GM13976 (cell line): ENCODE data around the gene COX19.

Experiments
- DNase-seq: peaks from one replicate; pipeline ENCODE4 v3.0.0; 2012; ENCODE audit warnings: low spot score
- in situ Hi-C: fragments of 300-500 bp; cut with MboI; formaldehyde crosslinking; loops from one replicate; pipeline ENCODE4 v1.12.0; 2022; ENCODE audit warnings: low sequenced_read_pairs, mixed read lengths, inconsistent platforms; ENCODE audit not compliant: unreplicated experiment
- TF ChIP-seq, protein P1 (sequence below): IDR thresholded peaks from 2 replicates; pipeline ENCODE4 v1.5.1; 2012; ENCODE audit warnings: borderline replicate concordance, mild to moderate bottlenecking; ENCODE audit not compliant: insufficient read depth; ENCODE audit errors: extremely low read depth, missing control alignments, control extremely low read depth

COX19 gene

DNA sequence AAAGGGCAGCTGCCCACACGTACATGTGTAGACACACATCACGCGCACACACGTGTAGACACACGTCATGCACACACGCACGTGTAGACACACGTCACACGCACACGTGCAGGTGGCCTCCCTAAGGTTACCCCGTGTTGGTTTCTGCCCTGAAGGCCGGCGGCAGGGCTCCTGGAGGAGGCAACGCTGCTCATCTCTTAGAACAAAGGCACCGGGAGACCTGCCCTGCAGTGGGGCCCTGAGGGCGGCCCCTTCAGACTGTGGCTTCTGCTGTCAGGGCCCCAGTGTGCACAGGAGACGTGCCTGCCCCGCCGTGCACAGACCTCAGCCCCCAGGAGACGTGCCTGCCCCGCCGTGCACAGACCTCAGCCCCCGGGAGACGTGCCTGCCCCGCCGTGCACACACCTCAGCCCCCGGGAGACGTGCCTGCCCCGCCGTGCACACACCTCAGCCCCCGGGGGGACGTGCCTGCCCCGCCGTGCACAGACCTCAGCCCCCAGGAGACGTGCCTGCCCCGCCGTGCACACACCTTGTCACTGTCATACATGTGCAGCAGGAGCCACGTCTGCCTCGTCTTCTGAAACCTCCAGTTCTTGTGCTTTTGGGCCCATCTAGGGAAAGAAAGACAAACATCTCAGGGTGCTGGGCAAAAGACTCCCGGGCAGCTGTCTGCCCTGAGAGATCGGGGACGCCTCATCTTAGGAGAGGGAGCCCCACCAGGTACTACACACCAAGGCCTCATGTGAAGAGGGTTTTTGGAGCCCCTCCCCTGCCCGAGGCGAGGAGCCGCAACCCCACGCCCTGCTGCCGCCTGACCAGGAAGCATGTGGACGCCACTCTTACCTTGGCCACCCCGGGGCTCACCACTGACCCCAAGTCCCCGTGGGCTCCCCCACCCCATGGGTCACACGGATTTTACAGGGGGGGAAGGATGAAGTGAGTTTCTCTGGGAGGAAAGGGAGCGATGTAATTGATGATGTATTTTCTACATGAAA, 24.9 kb upstream of the COX19 start:
- TF ChIP-seq, protein P1, sequence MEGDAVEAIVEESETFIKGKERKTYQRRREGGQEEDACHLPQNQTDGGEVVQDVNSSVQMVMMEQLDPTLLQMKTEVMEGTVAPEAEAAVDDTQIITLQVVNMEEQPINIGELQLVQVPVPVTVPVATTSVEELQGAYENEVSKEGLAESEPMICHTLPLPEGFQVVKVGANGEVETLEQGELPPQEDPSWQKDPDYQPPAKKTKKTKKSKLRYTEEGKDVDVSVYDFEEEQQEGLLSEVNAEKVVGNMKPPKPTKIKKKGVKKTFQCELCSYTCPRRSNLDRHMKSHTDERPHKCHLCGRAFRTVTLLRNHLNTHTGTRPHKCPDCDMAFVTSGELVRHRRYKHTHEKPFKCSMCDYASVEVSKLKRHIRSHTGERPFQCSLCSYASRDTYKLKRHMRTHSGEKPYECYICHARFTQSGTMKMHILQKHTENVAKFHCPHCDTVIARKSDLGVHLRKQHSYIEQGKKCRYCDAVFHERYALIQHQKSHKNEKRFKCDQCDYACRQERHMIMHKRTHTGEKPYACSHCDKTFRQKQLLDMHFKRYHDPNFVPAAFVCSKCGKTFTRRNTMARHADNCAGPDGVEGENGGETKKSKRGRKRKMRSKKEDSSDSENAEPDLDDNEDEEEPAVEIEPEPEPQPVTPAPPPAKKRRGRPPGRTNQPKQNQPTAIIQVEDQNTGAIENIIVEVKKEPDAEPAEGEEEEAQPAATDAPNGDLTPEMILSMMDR = no peak
- no peak for DNase-seq
- in situ Hi-C loops = loop anchor here (10.0 kb wide), 2 partner anchors 85 to 175 kb away; partner anchors contain the start of gene GPER1

DNA sequence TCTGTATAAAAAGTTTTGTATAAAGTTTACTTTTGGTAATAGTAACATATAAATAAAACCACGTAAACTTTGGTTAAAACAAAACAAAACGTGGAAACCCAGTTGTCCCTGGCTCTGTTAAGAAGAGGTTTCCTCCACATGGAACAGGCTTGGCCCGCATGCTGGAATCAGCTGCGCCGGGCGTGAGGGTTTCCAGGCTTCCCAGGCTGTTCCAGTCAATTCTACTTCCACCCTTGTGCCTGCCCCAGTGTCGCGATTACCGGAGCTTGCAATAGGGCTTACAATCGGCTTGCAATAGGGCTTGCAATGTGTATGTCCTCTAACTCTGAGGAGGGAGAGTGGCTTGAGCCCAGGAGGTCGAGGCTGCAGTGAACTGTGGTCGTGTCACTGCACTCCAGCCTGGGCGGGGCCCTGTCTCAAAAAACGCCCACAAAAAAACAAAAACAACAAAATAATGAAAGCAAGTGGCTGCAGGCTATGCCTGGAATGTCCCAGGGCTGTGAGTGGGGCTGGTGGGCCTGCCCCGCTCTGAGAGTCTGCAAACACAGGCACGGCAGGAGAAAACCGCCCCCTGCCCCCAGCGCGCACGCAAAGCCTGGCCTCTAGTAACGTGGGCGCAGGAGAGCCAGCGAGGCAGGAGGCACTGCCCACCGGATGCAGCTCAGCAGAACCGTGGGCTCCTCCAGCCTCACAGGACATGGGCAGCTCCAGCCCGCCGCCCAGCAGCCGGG, 24.0 kb upstream of the COX19 start:
- in situ Hi-C loops = loop anchor here (10.0 kb wide), 2 partner anchors 85 to 175 kb away; partner anchors contain the start of gene GPER1

DNA sequence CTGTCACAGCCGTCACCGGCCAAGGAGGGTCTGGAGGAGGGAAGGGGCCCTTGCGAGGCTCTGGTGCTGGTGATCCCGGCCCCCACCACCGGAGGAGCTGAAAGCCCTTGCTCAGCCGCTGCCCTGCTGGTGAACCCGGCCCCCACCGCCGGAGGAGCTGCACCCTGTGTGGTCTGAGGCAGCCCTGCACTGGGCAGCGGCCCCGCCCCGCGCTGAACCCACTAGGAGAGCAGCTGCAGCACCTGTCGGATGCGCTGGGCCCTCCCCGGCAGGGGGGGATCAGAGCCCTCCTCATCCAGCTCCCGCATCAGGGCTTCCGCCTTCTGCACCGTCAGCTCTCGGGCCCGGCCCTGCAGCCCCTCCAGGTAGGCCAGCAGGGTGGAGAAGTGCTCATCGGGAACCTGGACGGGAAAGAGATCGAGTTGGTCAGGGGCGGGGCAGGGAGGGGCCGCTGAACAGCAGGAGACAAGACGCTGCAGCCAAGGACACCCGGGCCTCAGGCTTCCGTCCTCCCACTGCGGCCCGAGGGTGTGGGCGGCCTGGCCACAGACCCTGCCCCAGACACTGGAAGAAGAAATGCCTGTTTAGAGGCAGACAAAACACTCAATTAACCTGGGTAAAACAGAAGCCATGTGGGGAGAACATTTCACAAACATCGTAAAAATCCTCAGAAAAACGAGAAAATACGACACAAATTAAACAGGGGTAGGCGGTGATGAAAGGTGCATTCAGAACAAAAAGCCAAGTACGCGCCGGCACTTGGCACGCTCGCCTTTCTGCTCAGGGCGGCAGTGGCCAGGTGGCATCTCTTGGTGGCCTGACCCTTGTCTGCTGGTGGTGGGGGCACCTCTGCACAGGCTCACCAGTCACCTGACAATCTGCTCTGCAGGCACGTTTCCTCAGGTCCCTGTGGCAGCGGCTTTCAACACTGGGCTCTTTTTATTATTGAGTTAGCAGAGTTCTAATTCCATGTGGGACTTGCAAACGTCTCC, 22.4 kb upstream of the COX19 start:
- TF ChIP-seq, protein P1 = no peak
- no peak for DNase-seq
- in situ Hi-C loops = loop anchor here (10.0 kb wide), 2 partner anchors 87 to 177 kb away; partner anchors contain the start of gene GPER1

More for the DNA sequence above, 24.0 kb upstream of the COX19 start:
- no peak for DNase-seq
- TF ChIP-seq, protein P1 = no peak

GRCh38 chr7:996079-996872, 20.9 kb upstream of the COX19 start:
- DNase-seq = no peak
- TF ChIP-seq, protein P1 = no peak
- in situ Hi-C loops = loop anchor here (10.0 kb wide), 2 partner anchors 89 to 179 kb away; partner anchors contain the start of gene GPER1

GRCh38 chr7:995571-995970, 20.2 kb upstream of the COX19 start:
- TF ChIP-seq, protein P1 = no peak
- no peak for DNase-seq
- in situ Hi-C loops = loop anchor here (10.0 kb wide), 2 partner anchors 89 to 179 kb away; partner anchors contain the start of gene GPER1
